GM12878 (cell line): ENCODE data around the gene PPP3CA. TPM values are rescaled to one million over a fixed set of nuclear protein-coding genes. Genes with fewer than 3 reads are reported as not detected.

ENCODE experiments used
- ATAC-seq: fragments of 200-7000 bp; cut with Tn5 transposase; 3 replicates; pipeline ENCODE4 v1.9.1; 2020; ENCODE audit warnings: mild to moderate bottlenecking, moderate library complexity
- BruUV-seq: library from RNA; stranded (reverse); fragments of 400-500 nt; replicated peaks from 2 replicates; lab custom pipeline; 2021; lab: Mats Ljungman, UMichigan
- CTCF ChIA-PET: fragments of 300-600 bp; sonication (Branson Sonifier 250); formaldehyde crosslinking; extraction: SDS; loops from one replicate; lab custom pipeline; 2021; ENCODE audit warnings: inconsistent platforms; lab: Yijun Ruan, JAX
- POLR2A ChIA-PET: fragments of 350-600 bp; formaldehyde crosslinking; extraction: SDS; loops from one replicate; lab custom pipeline; 2021; ENCODE audit warnings: inconsistent platforms; lab: Charles Lee
- RAD21 ChIA-PET: fragments of 300-600 bp; sonication (Branson Sonifier 250); formaldehyde crosslinking; loops from one replicate; lab custom pipeline; 2023; ENCODE audit warnings: antibody characterized with exemption; ENCODE audit not compliant: unreplicated experiment; lab: Charles Lee
- SMC1A ChIA-PET: fragments of 300-600 bp; sonication (Branson Sonifier 250); formaldehyde crosslinking; loops from one replicate; lab custom pipeline; 2023; ENCODE audit not compliant: unreplicated experiment, uncharacterized antibody; lab: Charles Lee
- DNase-seq: peaks from one replicate; pipeline ENCODE4 v3.0.0-alpha.2; 2011; ENCODE audit warnings: low read depth, low spot score
- FAIRE-seq: peaks from 3 replicates; lab custom pipeline; 2011; peaks lifted over from hg19 to GRCh38; lab: Jason Lieb, UNC
- H2AFZ ChIP-seq: 2 replicates; pipeline ENCODE4 v1.6.0; 2011; ENCODE audit warnings: low read depth, low read length, control low read depth; ENCODE audit not compliant: control insufficient read depth
- H3K27ac ChIP-seq: 2 replicates; pipeline ENCODE4 v1.5.1; 2011; ENCODE audit warnings: control low read depth; ENCODE audit not compliant: control insufficient read depth, insufficient read depth
- H3K27me3 ChIP-seq, 2 experiments: replicated peaks in 1 of 2; 2 replicates each; pipeline versions ENCODE4 v1.6.0 to v1.6.1; 2011; ENCODE audit warnings: low read length in 1 of 2; ENCODE audit not compliant: control insufficient read depth in 2 of 2, insufficient read depth in 2 of 2
- H3K36me3 ChIP-seq, 2 experiments: 2 replicates each; pipeline ENCODE4 v1.5.1; 2011; ENCODE audit warnings: low read length in 1 of 2; ENCODE audit not compliant: control insufficient read depth in 2 of 2, insufficient read depth in 2 of 2
- H3K4me1 ChIP-seq: 2 replicates; pipeline ENCODE4 v1.6.1; 2011; ENCODE audit warnings: mild to moderate bottlenecking, low read length, moderate library complexity, mixed read lengths; ENCODE audit not compliant: control insufficient read depth, insufficient read depth
- H3K4me2 ChIP-seq: 2 replicates; pipeline ENCODE4 v1.6.0; 2011; ENCODE audit warnings: control low read depth; ENCODE audit not compliant: control insufficient read depth, insufficient read depth
- H3K4me3 ChIP-seq: fragments of 200-600 bp; sonication (generic); 2 replicates; pipeline ENCODE4 v1.5.1; 2016
- H3K79me2 ChIP-seq: 2 replicates; pipeline ENCODE4 v1.6.0; 2011; ENCODE audit warnings: low read length; ENCODE audit not compliant: control insufficient read depth, insufficient read depth
- H3K9ac ChIP-seq: 2 replicates; pipeline ENCODE4 v1.8.0; 2011; ENCODE audit warnings: low read length, control low read depth, mixed read lengths; ENCODE audit not compliant: control insufficient read depth, insufficient read depth
- H3K9me3 ChIP-seq: replicated peaks from 3 replicates; pipeline ENCODE4 v1.5.1; 2011; ENCODE audit warnings: mild to moderate bottlenecking, low read length; ENCODE audit not compliant: control insufficient read depth, insufficient read depth
- H4K20me1 ChIP-seq: 2 replicates; pipeline ENCODE4 v1.6.0; 2011; ENCODE audit not compliant: control insufficient read depth, insufficient read depth
- BHLHE40 ChIP-seq, 2 experiments: fragments of 450-650 bp in 1 of 2; IDR thresholded peaks; 2 replicates each; pipeline ENCODE4 v1.6.1; 2011 to 2017; ENCODE audit warnings: low read depth in 2 of 2, borderline replicate concordance in 1 of 2, improper control_type of control experiment in 1 of 2, low read length in 1 of 2, mild to moderate bottlenecking in 1 of 2
- NFIC ChIP-seq: IDR thresholded peaks from 2 replicates; pipeline ENCODE4 v1.6.1; 2012; ENCODE audit warnings: low read depth, mild to moderate bottlenecking, inconsistent platforms, low read length, moderate library complexity
- SPI1 ChIP-seq: IDR thresholded peaks from 2 replicates; pipeline ENCODE4 v1.6.1; 2011; ENCODE audit warnings: low read depth, mild to moderate bottlenecking, low read length, moderate library complexity, borderline replicate concordance; ENCODE audit not compliant: insufficient read depth
- ZBED1 ChIP-seq: IDR thresholded peaks from 2 replicates; pipeline ENCODE4 v1.6.1; 2016; ENCODE audit warnings: borderline replicate concordance
- ZNF384 ChIP-seq: IDR thresholded peaks from 2 replicates; pipeline ENCODE4 v1.6.1; 2012; ENCODE audit warnings: low read depth, mild to moderate bottlenecking, low read length, improper control_type of control experiment, borderline replicate concordance
- WGBS: methylation state at CpG from one replicate; pipeline ENCODE4 v1.1.6; 2016; ENCODE audit warnings: low lambda C conversion rate; ENCODE audit not compliant: insufficient replicate concordance, insufficient coverage; ENCODE audit errors: missing lambda C conversion rate; 5-methylcytosine and 5-hydroxymethylcytosine counted together
- in situ Hi-C: fragments of 300-500 bp; cut with MboI; formaldehyde crosslinking; loops from 9 replicates; pipeline ENCODE4 v1.14.3; 2018; ENCODE audit warnings: mixed read lengths
- intact Hi-C: fragments of 100-400 bp; cut with micrococcal nuclease; formaldehyde crosslinking; loops from one replicate; pipeline ENCODE4 v1.14.2; 2022; ENCODE audit not compliant: unreplicated experiment
- polyA plus RNA-seq, 11 experiments: library from polyadenylated mRNA; depleted of rRNA in 4 of 11; unstranded in 6 of 11; stranded (reverse) in 5 of 11; fragments of >200 nt; fragmentation: Nextera tagmentation in 4 of 11; fragmentation: Illumina TruSeq in 1 of 11; extraction: Ambion mirVana in 4 of 11; extraction: Trizol in 1 of 11; gene quantifications; 1 replicate in 1 of 11; 2 replicates in 10 of 11; pipeline versions ENCODE4 v1.2.1 to v1.2.3, GENCODE V29; 2011 to 2016; ENCODE audit warnings: inconsistent platforms in 2 of 11, missing spikeins in 2 of 11, low read depth in 1 of 11
- total RNA-seq, 4 experiments: library from RNA; depleted of rRNA in 3 of 4; stranded (reverse); fragments of >200 nt in 3 of 4; fragmentation: Illumina TruSeq in 1 of 4; extraction: Trizol in 1 of 4; gene quantifications; 2 replicates each; pipeline versions ENCODE4 v1.2.1 to v1.2.3, GENCODE V29; 2013 to 2021
- TF ChIP-seq, protein P1 (sequence below): fragments of 450-650 bp; IDR thresholded peaks from 2 replicates; pipeline ENCODE4 v1.6.1; 2016; ENCODE audit warnings: mild to moderate bottlenecking, moderate library complexity, borderline replicate concordance
- TF ChIP-seq, protein P2 (sequence below): fragments of 450-650 bp; IDR thresholded peaks from 2 replicates; pipeline ENCODE4 v1.6.1; 2017; ENCODE audit warnings: low read depth, mild to moderate bottlenecking, moderate library complexity

The PPP3CA gene
- total and polyA plus RNA-seq, 10 of the 15 experiments (the other 5 are each of a cell fraction or from before 2014, with no cell fraction given) = 0.33 to 9.0 (median 1.0) TPM

DNA sequence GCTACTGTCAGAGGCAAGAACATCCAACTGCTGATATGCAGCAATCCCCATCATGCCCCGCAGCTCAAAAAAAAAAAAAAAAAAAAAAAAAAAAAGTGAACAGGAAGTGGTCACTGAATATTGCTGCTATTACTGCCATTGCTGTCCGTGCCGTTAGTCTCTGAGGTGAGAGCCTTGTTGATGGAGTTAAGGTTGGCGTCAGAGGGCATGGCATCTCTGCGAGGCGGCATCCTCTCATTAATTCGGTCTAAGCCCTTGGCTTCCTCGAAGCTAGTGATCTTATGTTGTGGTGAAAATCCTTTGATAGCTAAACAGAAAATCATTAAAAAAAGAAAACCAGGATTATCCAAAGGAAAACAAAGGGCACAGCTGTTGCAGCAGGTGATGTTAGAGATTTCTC, 321.6 kb downstream of the PPP3CA start:
- POLR2A ChIA-PET = interaction anchor here (0.6 to 0.7 kb wide), 2 partner anchors 56 to 198 kb away, joined by 3 to 4 read pairs; no protein-coding TSS in a partner anchor
- RAD21 ChIA-PET = interaction anchor here (1.2 kb wide), 1 partner anchor 16 kb away, joined by 3 read pairs; no protein-coding TSS in a partner anchor

More for the DNA sequence above, 321.6 kb downstream of the PPP3CA start:
- Histone ChIP-seq H3K36me3 (no peaks in the 10 kb centered on the region), H4K20me1 (no peaks in the 10 kb centered on the region), H3K79me2 (no peaks in the 10 kb centered on the region), H3K27me3 (no peaks in the 10 kb centered on the region), H3K9me3 (no peaks in the 10 kb centered on the region), H3K4me3 (no peak overlapping the region), H3K27ac (no peak overlapping the region), H3K4me2 (no peak overlapping the region), H3K9ac (no peak overlapping the region), H3K4me1 (peaks cover 5% of the 10 kb centered on the region), H2AFZ (no peak overlapping the region)
- no peak for ATAC-seq
- DNase-seq = no peak
- CTCF ChIA-PET = interaction anchor here (0.7 kb wide), 1 partner anchor 940 kb away, joined by 3 read pairs; no protein-coding TSS in a partner anchor
- 99% methylated on average over 8 of the region's 8 CpGs for WGBS
- BruUV-seq = no TSS peak
- no peak for FAIRE-seq
- intact Hi-C loops (no loop called here), in situ Hi-C loops (no loop called here)
- SMC1A ChIA-PET = interaction anchor here (1.2 to 1.7 kb wide), 2 partner anchors 12 to 43 kb away, joined by 3 to 11 read pairs; no protein-coding TSS in a partner anchor
- TF ChIP-seq, protein P1, sequence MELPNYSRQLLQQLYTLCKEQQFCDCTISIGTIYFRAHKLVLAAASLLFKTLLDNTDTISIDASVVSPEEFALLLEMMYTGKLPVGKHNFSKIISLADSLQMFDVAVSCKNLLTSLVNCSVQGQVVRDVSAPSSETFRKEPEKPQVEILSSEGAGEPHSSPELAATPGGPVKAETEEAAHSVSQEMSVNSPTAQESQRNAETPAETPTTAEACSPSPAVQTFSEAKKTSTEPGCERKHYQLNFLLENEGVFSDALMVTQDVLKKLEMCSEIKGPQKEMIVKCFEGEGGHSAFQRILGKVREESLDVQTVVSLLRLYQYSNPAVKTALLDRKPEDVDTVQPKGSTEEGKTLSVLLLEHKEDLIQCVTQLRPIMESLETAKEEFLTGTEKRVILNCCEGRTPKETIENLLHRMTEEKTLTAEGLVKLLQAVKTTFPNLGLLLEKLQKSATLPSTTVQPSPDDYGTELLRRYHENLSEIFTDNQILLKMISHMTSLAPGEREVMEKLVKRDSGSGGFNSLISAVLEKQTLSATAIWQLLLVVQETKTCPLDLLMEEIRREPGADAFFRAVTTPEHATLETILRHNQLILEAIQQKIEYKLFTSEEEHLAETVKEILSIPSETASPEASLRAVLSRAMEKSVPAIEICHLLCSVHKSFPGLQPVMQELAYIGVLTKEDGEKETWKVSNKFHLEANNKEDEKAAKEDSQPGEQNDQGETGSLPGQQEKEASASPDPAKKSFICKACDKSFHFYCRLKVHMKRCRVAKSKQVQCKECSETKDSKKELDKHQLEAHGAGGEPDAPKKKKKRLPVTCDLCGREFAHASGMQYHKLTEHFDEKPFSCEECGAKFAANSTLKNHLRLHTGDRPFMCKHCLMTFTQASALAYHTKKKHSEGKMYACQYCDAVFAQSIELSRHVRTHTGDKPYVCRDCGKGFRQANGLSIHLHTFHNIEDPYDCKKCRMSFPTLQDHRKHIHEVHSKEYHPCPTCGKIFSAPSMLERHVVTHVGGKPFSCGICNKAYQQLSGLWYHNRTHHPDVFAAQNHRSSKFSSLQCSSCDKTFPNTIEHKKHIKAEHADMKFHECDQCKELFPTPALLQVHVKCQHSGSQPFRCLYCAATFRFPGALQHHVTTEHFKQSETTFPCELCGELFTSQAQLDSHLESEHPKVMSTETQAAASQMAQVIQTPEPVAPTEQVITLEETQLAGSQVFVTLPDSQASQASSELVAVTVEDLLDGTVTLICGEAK = no peak
- TF ChIP-seq SPI1 (no peak), ZNF384 (peak; percentile 69), ZBED1 (no peak), BHLHE40 (IDR thresholded peaks at IDR 0.05; ENCODE audit: borderline replicate concordance in 1 of 2, low read depth in 2 of 2, low read length in 1 of 2) (no peak), NFIC (no peak)
- TF ChIP-seq, protein P2, sequence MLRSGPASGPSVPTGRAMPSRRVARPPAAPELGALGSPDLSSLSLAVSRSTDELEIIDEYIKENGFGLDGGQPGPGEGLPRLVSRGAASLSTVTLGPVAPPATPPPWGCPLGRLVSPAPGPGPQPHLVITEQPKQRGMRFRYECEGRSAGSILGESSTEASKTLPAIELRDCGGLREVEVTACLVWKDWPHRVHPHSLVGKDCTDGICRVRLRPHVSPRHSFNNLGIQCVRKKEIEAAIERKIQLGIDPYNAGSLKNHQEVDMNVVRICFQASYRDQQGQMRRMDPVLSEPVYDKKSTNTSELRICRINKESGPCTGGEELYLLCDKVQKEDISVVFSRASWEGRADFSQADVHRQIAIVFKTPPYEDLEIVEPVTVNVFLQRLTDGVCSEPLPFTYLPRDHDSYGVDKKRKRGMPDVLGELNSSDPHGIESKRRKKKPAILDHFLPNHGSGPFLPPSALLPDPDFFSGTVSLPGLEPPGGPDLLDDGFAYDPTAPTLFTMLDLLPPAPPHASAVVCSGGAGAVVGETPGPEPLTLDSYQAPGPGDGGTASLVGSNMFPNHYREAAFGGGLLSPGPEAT = no peak
